RWPE1 (cell line): ENCODE results near the gene RAC2.

Source experiments
- CTCF ChIA-PET: fragments of 350-600 bp; sonication (Branson Sonifier 250); formaldehyde crosslinking; extraction: SDS; loops from one replicate; lab custom pipeline; 2021; lab: Yijun Ruan, JAX
- POLR2A ChIA-PET: fragments of 400-600 bp; formaldehyde crosslinking; extraction: SDS; loops from one replicate; lab custom pipeline; 2020; ENCODE audit warnings: antibody characterized with exemption; ENCODE audit not compliant: low non-redundant PET; lab: Yijun Ruan, JAX
- DNase-seq: peaks from one replicate; pipeline ENCODE4 v3.0.0; 2012; ENCODE audit warnings: low spot score
- H3K27ac ChIP-seq: fragments of 450-650 bp; 2 replicates; pipeline ENCODE4 v1.5.1; 2017
- CTCF ChIP-seq: fragments of 450-650 bp; conservative IDR thresholded peaks from 2 replicates; pipeline ENCODE4 v1.5.1; 2017; ENCODE audit warnings: low read depth, mild to moderate bottlenecking

The RAC2 gene

GRCh38 chr22:37180531-37181231, 63.4 kb downstream of the RAC2 start:
- CTCF ChIA-PET = no interaction called here
- H3K27ac ChIP-seq = peak overlapping the region; percentile 48
- TF ChIP-seq CTCF = no peak
- no peak for DNase-seq
- POLR2A ChIA-PET = no interaction called here

- CTCF ChIA-PET = no interaction called here
- no peak for DNase-seq
- peak overlapping the region; percentile 69 for H3K27ac ChIP-seq
- TF ChIP-seq CTCF = no peak
- POLR2A ChIA-PET = no interaction called here
Measured at GRCh38 chr22:37179622-37180420, 64.2 kb downstream of the RAC2 start.

GRCh38 chr22:37179126-37179470, 65.0 kb downstream of the RAC2 start:
- POLR2A ChIA-PET = no interaction called here
- CTCF ChIA-PET = interaction anchor here (0.5 to 0.7 kb wide), 2 partner anchors 12 to 285 kb away, joined by 3 to 4 read pairs; no protein-coding TSS in a partner anchor
- no peak for TF ChIP-seq CTCF
- H3K27ac ChIP-seq = peak overlapping the region; percentile 69
- no peak for DNase-seq

GRCh38 chr22:37178350-37179125, 65.5 kb downstream of the RAC2 start:
- H3K27ac ChIP-seq = peak overlapping the region; percentile 69
- CTCF ChIA-PET = interaction anchor here (0.5 to 0.7 kb wide), 3 partner anchors 12 to 285 kb away, joined by 3 to 4 read pairs (median 3); no protein-coding TSS in a partner anchor
- no peak for DNase-seq
- TF ChIP-seq CTCF = no peak
- POLR2A ChIA-PET = no interaction called here

GRCh38 chr22:37177755-37178154, 66.3 kb downstream of the RAC2 start:
- TF ChIP-seq CTCF = no peak
- POLR2A ChIA-PET = no interaction called here
- DNase-seq = no peak
- CTCF ChIA-PET = interaction anchor here (0.7 kb wide), 1 partner anchor 32 kb away, joined by 3 read pairs; no protein-coding TSS in a partner anchor
- H3K27ac ChIP-seq = peak overlapping the region; percentile 69

GRCh38 chr22:37177221-37177620, 66.8 kb downstream of the RAC2 start:
- CTCF ChIA-PET = interaction anchor here (0.5 to 0.6 kb wide), 2 partner anchors 24 to 79 kb away, joined by 3 read pairs; no protein-coding TSS in a partner anchor
- TF ChIP-seq CTCF = no peak
- POLR2A ChIA-PET = no interaction called here
- no peak for DNase-seq
- H3K27ac ChIP-seq = peak overlapping the region; percentile 73
